Panc1 (cell line): ENCODE results near the gene FKBP1C. TPM values are rescaled to one million over a fixed set of nuclear protein-coding genes. Genes with fewer than 3 reads are reported as not detected.

Experiments used
- ATAC-seq: fragments of 200-7000 bp; cut with Tn5 transposase; 2 replicates; pipeline ENCODE4 v1.9.1; 2020; ENCODE audit warnings: mild to moderate bottlenecking, moderate library complexity
- BruUV-seq: library from RNA; stranded (reverse); fragments of 400-500 nt; replicated peaks from 2 replicates; lab custom pipeline; 2021; lab: Mats Ljungman, UMichigan
- CTCF ChIA-PET: fragments of 300-600 bp; sonication (Branson Sonifier 250); formaldehyde crosslinking; loops from one replicate; lab custom pipeline; 2022; ENCODE audit warnings: antibody characterized with exemption; lab: Charles Lee
- POLR2A ChIA-PET: fragments of 300-600 bp; sonication (Branson Sonifier 250); formaldehyde crosslinking; loops from one replicate; lab custom pipeline; 2022; ENCODE audit warnings: antibody characterized with exemption; lab: Charles Lee
- DNase-seq: peaks from one replicate; pipeline ENCODE4 v3.0.0-alpha.2; 2010; ENCODE audit warnings: low read depth, low spot score
- H3K27ac ChIP-seq: 2 replicates; pipeline ENCODE4 v1.5.1; 2011; ENCODE audit warnings: mild to moderate bottlenecking, low read length, inconsistent platforms
- H3K27me3 ChIP-seq: fragments of 200-500 bp; sonication (Bioruptor generic); 2 replicates; pipeline ENCODE4 v1.6.0; 2014; ENCODE audit warnings: low read length, inconsistent platforms; ENCODE audit not compliant: control insufficient read depth, insufficient read depth
- H3K36me3 ChIP-seq: fragments of 200-500 bp; sonication (Bioruptor generic); 2 replicates; pipeline ENCODE4 v1.5.1; 2014; ENCODE audit warnings: inconsistent platforms, mild to moderate bottlenecking, low read length, moderate library complexity; ENCODE audit not compliant: control insufficient read depth, insufficient read depth
- H3K4me1 ChIP-seq: 2 replicates; pipeline ENCODE4 v1.5.1; 2011; ENCODE audit warnings: inconsistent platforms, mild to moderate bottlenecking, low read length, moderate library complexity; ENCODE audit not compliant: control insufficient read depth, insufficient read depth
- H3K4me3 ChIP-seq, 2 experiments: 2 replicates each; pipeline ENCODE4 v1.5.1; 2011 to 2012; ENCODE audit warnings: low read depth in 2 of 2, low read length in 2 of 2, mild to moderate bottlenecking in 2 of 2, inconsistent platforms in 1 of 2, moderate library complexity in 1 of 2
- H3K9me3 ChIP-seq: fragments of 200-500 bp; sonication (Bioruptor generic); 2 replicates; pipeline ENCODE4 v1.5.1; 2014; ENCODE audit warnings: low read depth, mild to moderate bottlenecking, inconsistent platforms, low read length, moderate library complexity; ENCODE audit not compliant: control insufficient read depth, insufficient read depth
- CTCF ChIP-seq: fragments of 450-650 bp; IDR thresholded peaks from 2 replicates; pipeline ENCODE4 v1.5.1; 2017; ENCODE audit warnings: mild to moderate bottlenecking
- POLR2AphosphoS5 ChIP-seq: IDR thresholded peaks from 2 replicates; pipeline ENCODE4 v1.6.1; 2012; ENCODE audit warnings: mild to moderate bottlenecking, low read depth, low read length, moderate library complexity
- REST ChIP-seq, 2 experiments: IDR thresholded peaks; 2 replicates each; pipeline ENCODE4 v1.6.1; 2011 to 2012; ENCODE audit warnings: low read depth in 2 of 2, control low read depth in 1 of 2, low read length in 1 of 2, mild to moderate bottlenecking in 1 of 2, moderate library complexity in 1 of 2; ENCODE audit not compliant: insufficient read depth in 1 of 2
- SIN3A ChIP-seq: IDR thresholded peaks from 2 replicates; pipeline ENCODE4 v1.6.1; 2012; ENCODE audit warnings: low read depth, mild to moderate bottlenecking, low read length, moderate library complexity, borderline replicate concordance; ENCODE audit not compliant: insufficient read depth
- TCF7L2 ChIP-seq: IDR thresholded peaks from 2 replicates; pipeline ENCODE4 v1.6.1; 2011; ENCODE audit warnings: mild to moderate bottlenecking, low read depth, low read length, inconsistent platforms
- in situ Hi-C: cut with HindIII; loops from 2 replicates; pipeline ENCODE4 v1.10.0; 2016; ENCODE audit warnings: low sequenced_read_pairs, low pct_unique_long_range_greater_than_20kb
- intact Hi-C: fragments of 100-400 bp; cut with micrococcal nuclease; formaldehyde crosslinking; loops from one replicate; pipeline ENCODE4 v1.10.0; 2022; ENCODE audit not compliant: unreplicated experiment
- total RNA-seq: library from RNA; stranded (reverse); gene quantifications from one replicate; pipeline ENCODE4 v1.2.1, GENCODE V29; 2021; ENCODE audit not compliant: unreplicated experiment

The FKBP1C gene
- total RNA-seq, 1 experiment from 2014 or later = 0.49 TPM

- no peak for ATAC-seq
- POLR2A ChIA-PET = no interaction called here
- no peak for DNase-seq
- no peak overlapping the region for H3K27ac ChIP-seq
- TF ChIP-seq TCF7L2 = no peak
- TF ChIP-seq REST (IDR thresholded peaks at IDR 0.05; ENCODE audit: insufficient read depth in 1 of 2, low read depth in 2 of 2, low read length in 1 of 2) = no peak
- no peak for TF ChIP-seq SIN3A
- TF ChIP-seq POLR2AphosphoS5 = no peak
- TF ChIP-seq CTCF = no peak
- CTCF ChIA-PET = no interaction called here
- in situ Hi-C loops (no loop called here), intact Hi-C loops (no loop called here)
- no peaks in the 10 kb centered on the region for H3K9me3 ChIP-seq
- no peak overlapping the region for H3K4me3 ChIP-seq
- H3K36me3 ChIP-seq = no peaks in the 10 kb centered on the region
- no peaks in the 10 kb centered on the region for H3K4me1 ChIP-seq
- BruUV-seq = no TSS peak
- H3K27me3 ChIP-seq = no peaks in the 10 kb centered on the region
These were observed 24.3 kb upstream of the FKBP1C start for GRCh38 chr6:63186970-63187369.

GRCh38 chr6:63188828-63189227 is 22.4 kb upstream of the FKBP1C start:
- no peak overlapping the region for H3K4me3 ChIP-seq
- no peak for TF ChIP-seq CTCF
- no peak for TF ChIP-seq POLR2AphosphoS5
- no peak for TF ChIP-seq SIN3A
- no peak for TF ChIP-seq REST (IDR thresholded peaks at IDR 0.05; ENCODE audit: insufficient read depth in 1 of 2, low read depth in 2 of 2, low read length in 1 of 2)
- TF ChIP-seq TCF7L2 = no peak
- no peak for DNase-seq
- H3K36me3 ChIP-seq = no peaks in the 10 kb centered on the region
- intact Hi-C loops = no loop called here
- BruUV-seq = no TSS peak
- ChIA-PET POLR2A (no interaction called here), CTCF (no interaction called here)
- no peaks in the 10 kb centered on the region for H3K9me3 ChIP-seq
- no peaks in the 10 kb centered on the region for H3K27me3 ChIP-seq
- ATAC-seq = no peak
- in situ Hi-C loops = no loop called here
- H3K4me1 ChIP-seq = no peaks in the 10 kb centered on the region
- no peak overlapping the region for H3K27ac ChIP-seq
